PC-3 (cell line): Measurements from ENCODE around the gene HM13. TPM values are rescaled to one million over a fixed set of nuclear protein-coding genes. Genes with fewer than 3 reads are reported as not detected.
"Not testable (repeated sequence)": the region's sequence is repeated elsewhere in the genome, so short reads cannot be mapped to it uniquely, and the experiment has no call there.

Experiments used
- ATAC-seq: fragments of 200-7000 bp; cut with Tn5 transposase; 2 replicates; pipeline ENCODE4 v1.9.1; 2020; ENCODE audit warnings: mild to moderate bottlenecking, moderate library complexity
- BruUV-seq: library from RNA; stranded (reverse); fragments of 400-500 nt; replicated peaks from 2 replicates; lab custom pipeline; 2021; lab: Mats Ljungman, UMichigan
- CTCF ChIA-PET: fragments of 300-600 bp; sonication (Branson Sonifier 250); formaldehyde crosslinking; loops from one replicate; lab custom pipeline; 2022; ENCODE audit warnings: antibody characterized with exemption; lab: Charles Lee
- POLR2A ChIA-PET: fragments of 300-600 bp; sonication (Branson Sonifier 250); formaldehyde crosslinking; loops from one replicate; lab custom pipeline; 2022; ENCODE audit warnings: antibody characterized with exemption; ENCODE audit not compliant: unreplicated experiment; lab: Charles Lee
- DNase-seq: peaks from one replicate; pipeline ENCODE4 v3.0.0-alpha.2; 2015
- H2AFZ ChIP-seq: fragments of 300-600 bp; sonication (generic); 2 replicates; pipeline ENCODE4 v1.6.0; 2016; ENCODE audit warnings: antibody characterized with exemption, low read length
- H3F3A ChIP-seq: fragments of 300-600 bp; sonication (generic); one replicate; pipeline ENCODE4 v1.6.0; 2017; ENCODE audit warnings: antibody characterized with exemption, low read length, control low read depth, mild to moderate bottlenecking; ENCODE audit not compliant: unreplicated experiment
- H3K27ac ChIP-seq: fragments of 300-600 bp; sonication (generic); 2 replicates; pipeline ENCODE4 v1.5.1; 2016; ENCODE audit warnings: mild to moderate bottlenecking, low read length
- H3K27me3 ChIP-seq: fragments of 300-600 bp; sonication (generic); 2 replicates; pipeline ENCODE4 v1.6.1; 2016; ENCODE audit warnings: low read length, mixed read lengths
- H3K36me3 ChIP-seq: fragments of 300-600 bp; sonication (generic); 2 replicates; pipeline ENCODE4 v1.6.1; 2016; ENCODE audit warnings: low read depth, mixed run types, low read length, mixed read lengths
- H3K4me1 ChIP-seq: fragments of 300-600 bp; sonication (generic); 2 replicates; pipeline ENCODE4 v1.5.1; 2016; ENCODE audit warnings: low read length; ENCODE audit not compliant: insufficient read depth
- H3K4me2 ChIP-seq: fragments of 300-600 bp; sonication (generic); 2 replicates; pipeline ENCODE4 v1.6.0; 2016; ENCODE audit warnings: low read length
- H3K4me3 ChIP-seq: fragments of 300-600 bp; sonication (generic); 2 replicates; pipeline ENCODE4 v1.5.1; 2016; ENCODE audit warnings: mild to moderate bottlenecking, low read length, mixed read lengths
- H3K79me2 ChIP-seq: fragments of 300-600 bp; sonication (generic); 2 replicates; pipeline ENCODE4 v1.6.1; 2017; ENCODE audit warnings: low read length, mixed read lengths
- H3K9ac ChIP-seq: fragments of 300-600 bp; sonication (generic); 2 replicates; pipeline ENCODE4 v1.6.0; 2016; ENCODE audit warnings: mild to moderate bottlenecking, low read length
- H3K9me2 ChIP-seq: fragments of 300-600 bp; sonication (generic); replicated peaks from 2 replicates; pipeline ENCODE4 v1.6.1; 2016; ENCODE audit warnings: mixed run types, low read length, mixed read lengths
- H3K9me3 ChIP-seq: fragments of 300-600 bp; sonication (generic); 2 replicates; pipeline ENCODE4 v1.6.1; 2016; ENCODE audit warnings: low read length, mixed read lengths
- H4K20me1 ChIP-seq: fragments of 300-600 bp; sonication (generic); 2 replicates; pipeline ENCODE4 v1.6.1; 2016; ENCODE audit warnings: low read length, mixed read lengths
- EZH2 ChIP-seq: fragments of 300-600 bp; sonication (generic); IDR thresholded peaks from one replicate; pipeline ENCODE4 v1.6.1; 2017; ENCODE audit warnings: antibody characterized with exemption, mild to moderate bottlenecking, low read length; ENCODE audit not compliant: unreplicated experiment
- EZH2phosphoT487 ChIP-seq: fragments of 300-600 bp; sonication (generic); IDR thresholded peaks from 2 replicates; pipeline ENCODE4 v1.6.1; 2018; ENCODE audit warnings: mild to moderate bottlenecking, antibody characterized with exemption, low read length, borderline replicate concordance
- intact Hi-C: fragments of 100-400 bp; cut with micrococcal nuclease; formaldehyde crosslinking; loops from 2 replicates; pipeline ENCODE4 v1.9.0; 2023
- total RNA-seq: library from RNA; depleted of rRNA; stranded (reverse); fragments of >200 nt; gene quantifications from 2 replicates; pipeline ENCODE4 v1.2.3, GENCODE V29; 2014
- TF ChIP-seq, protein P1 (sequence below): fragments of 300-600 bp; sonication (generic); conservative IDR thresholded peaks from 2 replicates; pipeline ENCODE4 v1.5.1; 2017; ENCODE audit warnings: antibody characterized with exemption, low read depth, mild to moderate bottlenecking, low read length

The HM13 gene
- total RNA-seq, 1 experiment from 2014 or later, result 99.5 TPM

DNA sequence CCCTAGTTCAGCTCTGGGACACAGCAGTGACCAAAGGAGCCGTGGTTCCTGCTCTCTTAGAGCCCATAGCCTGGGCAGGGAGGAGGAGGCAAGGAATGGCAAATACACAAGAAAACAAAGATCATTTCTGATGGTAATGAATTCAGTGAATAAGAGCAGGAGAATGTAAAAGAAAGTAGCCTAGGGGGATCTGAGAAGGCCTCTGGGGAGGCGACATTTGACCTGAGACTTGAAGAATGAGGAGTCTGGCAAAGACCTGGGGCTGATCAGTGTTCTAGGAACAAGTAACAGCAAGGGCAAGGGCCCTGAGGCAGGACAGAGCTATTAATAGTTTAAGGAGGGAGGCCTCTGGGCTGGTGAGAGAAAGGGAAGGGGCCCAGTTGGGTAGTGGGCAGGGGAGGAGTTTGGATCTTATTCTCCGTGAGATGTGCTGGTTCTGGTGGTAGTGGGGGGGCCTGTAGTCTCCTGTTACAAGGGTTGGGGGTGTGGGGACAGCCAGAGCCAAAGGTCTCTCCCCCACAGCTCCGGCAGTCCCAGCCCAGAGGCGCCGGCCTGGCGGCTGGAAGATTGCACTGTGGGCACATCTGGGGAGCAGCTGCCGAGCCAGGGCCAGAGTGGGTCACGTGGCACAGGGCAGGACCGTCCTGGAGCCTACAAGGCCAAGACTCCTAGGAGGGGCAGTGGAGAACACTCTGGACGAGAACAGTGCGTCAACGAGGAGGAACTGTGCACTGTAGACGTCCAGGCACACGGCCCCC, 81.6 kb downstream of the HM13 start:
- TF ChIP-seq, protein P1, sequence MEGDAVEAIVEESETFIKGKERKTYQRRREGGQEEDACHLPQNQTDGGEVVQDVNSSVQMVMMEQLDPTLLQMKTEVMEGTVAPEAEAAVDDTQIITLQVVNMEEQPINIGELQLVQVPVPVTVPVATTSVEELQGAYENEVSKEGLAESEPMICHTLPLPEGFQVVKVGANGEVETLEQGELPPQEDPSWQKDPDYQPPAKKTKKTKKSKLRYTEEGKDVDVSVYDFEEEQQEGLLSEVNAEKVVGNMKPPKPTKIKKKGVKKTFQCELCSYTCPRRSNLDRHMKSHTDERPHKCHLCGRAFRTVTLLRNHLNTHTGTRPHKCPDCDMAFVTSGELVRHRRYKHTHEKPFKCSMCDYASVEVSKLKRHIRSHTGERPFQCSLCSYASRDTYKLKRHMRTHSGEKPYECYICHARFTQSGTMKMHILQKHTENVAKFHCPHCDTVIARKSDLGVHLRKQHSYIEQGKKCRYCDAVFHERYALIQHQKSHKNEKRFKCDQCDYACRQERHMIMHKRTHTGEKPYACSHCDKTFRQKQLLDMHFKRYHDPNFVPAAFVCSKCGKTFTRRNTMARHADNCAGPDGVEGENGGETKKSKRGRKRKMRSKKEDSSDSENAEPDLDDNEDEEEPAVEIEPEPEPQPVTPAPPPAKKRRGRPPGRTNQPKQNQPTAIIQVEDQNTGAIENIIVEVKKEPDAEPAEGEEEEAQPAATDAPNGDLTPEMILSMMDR, result no peak
- TF ChIP-seq EZH2 (no peak), EZH2phosphoT487 (no peak)
- peak; percentile 65 for DNase-seq
- CTCF ChIA-PET, result no interaction called here

DNA sequence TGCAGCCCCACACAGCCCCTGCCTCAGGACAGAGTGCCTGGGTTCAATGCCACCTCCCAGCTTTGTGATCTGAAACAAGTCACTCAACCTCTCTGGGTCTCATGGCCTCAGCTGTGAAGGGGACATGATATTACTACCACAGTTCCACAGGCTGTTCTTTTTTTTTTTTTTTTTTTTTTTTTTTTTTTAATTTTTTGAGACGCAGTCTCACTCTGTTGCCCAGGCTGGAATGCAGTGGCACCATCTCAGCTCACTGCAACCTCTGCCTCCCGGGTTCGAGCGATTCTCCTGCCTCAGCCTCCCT, 82.1 kb downstream of the HM13 start:
- not testable (repeated sequence) for H3K4me3 ChIP-seq, BruUV-seq

More for the DNA sequence above, 81.6 kb downstream of the HM13 start:
- Histone ChIP-seq H3K79me2 (peaks cover 13% of the 10 kb centered on the region), H3K4me2 (peak overlapping the region; percentile 65; the same call in 1 of the 2 replicates), H3F3A (no peaks in the 10 kb centered on the region), H3K4me3 (no peak overlapping the region), H3K27me3 (no peaks in the 10 kb centered on the region), H3K36me3 (no peaks in the 10 kb centered on the region), H3K27ac (peak overlapping the region; percentile 84), H2AFZ (no peak overlapping the region), H3K4me1 (peaks cover 28% of the 10 kb centered on the region), H3K9me2 (no peaks in the 10 kb centered on the region), H3K9ac (no peak overlapping the region; the same call in 1 of the 2 replicates), H3K9me3 (no peaks in the 10 kb centered on the region), H4K20me1 (no peaks in the 10 kb centered on the region)
- ATAC-seq, result no peak
- intact Hi-C loops, result loop anchor here (10.0 kb wide), 1 partner anchor 1819 kb away; no protein-coding TSS in a partner anchor
- no TSS peak for BruUV-seq
- POLR2A ChIA-PET, result interaction anchor here (0.6 to 0.9 kb wide), 2 partner anchors 22 to 152 kb away, joined by 3 to 5 read pairs; no protein-coding TSS in a partner anchor

DNA sequence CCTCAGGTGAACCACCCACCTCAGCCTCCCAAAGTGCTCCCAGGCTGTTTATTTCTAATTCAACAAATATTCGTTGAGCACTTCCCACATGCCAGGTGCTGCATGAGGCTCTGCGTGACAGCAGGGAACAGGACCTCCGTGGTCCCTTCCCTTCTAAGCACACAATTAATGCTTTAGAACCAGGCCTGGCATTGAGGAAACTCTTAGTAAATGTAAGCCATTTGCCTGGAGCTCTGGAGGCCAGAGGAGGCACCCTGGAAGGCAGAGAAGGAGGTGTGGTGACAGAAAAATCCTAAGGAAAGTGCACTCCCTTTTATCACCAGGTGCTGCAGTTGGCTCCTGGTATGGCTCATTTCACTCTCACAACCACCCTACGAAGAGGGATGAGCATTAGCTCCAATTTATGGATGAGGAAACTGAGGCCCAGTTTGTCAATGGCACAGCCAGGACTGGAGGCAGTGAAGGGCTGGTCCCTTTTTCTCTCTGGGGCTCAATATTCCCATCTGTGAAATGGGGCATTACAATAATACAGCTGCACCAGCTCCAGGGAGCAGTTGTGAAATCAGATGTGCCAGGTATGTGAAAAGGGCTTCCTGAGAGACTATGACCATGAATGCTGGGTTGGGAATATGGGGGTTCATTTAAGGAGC, 82.7 kb downstream of the HM13 start:
- Histone ChIP-seq H3F3A (no peaks in the 10 kb centered on the region), H4K20me1 (no peaks in the 10 kb centered on the region), H3K9me3 (no peaks in the 10 kb centered on the region), H3K9me2 (no peaks in the 10 kb centered on the region), H2AFZ (no peak overlapping the region), H3K4me2 (no peak overlapping the region), H3K27me3 (no peaks in the 10 kb centered on the region), H3K9ac (no peak overlapping the region), H3K79me2 (peaks cover 13% of the 10 kb centered on the region), H3K4me3 (no peak overlapping the region), H3K36me3 (no peaks in the 10 kb centered on the region), H3K27ac (no peak overlapping the region), H3K4me1 (peaks cover 28% of the 10 kb centered on the region)
- TF ChIP-seq, protein P1, result no peak
- TF ChIP-seq EZH2phosphoT487 (no peak), EZH2 (no peak)
- ChIA-PET CTCF (no interaction called here), POLR2A (no interaction called here)
- no TSS peak for BruUV-seq
- no peak for DNase-seq
- intact Hi-C loops, result loop anchor here (10.0 kb wide), 1 partner anchor 1818 kb away; no protein-coding TSS in a partner anchor
- ATAC-seq, result no peak

More for the DNA sequence above, 82.1 kb downstream of the HM13 start:
- H3K9ac ChIP-seq, CTCF ChIA-PET, POLR2A ChIA-PET, DNase-seq, H4K20me1 ChIP-seq, ATAC-seq, H3K4me2 ChIP-seq, H3K27ac ChIP-seq, H3F3A ChIP-seq, H3K9me2 ChIP-seq, H3K36me3 ChIP-seq, H2AFZ ChIP-seq, H3K27me3 ChIP-seq, H3K9me3 ChIP-seq: not testable (repeated sequence)
- peaks cover 13% of the 10 kb centered on the region for H3K79me2 ChIP-seq
- intact Hi-C loops, result loop anchor here (10.0 kb wide), 1 partner anchor 1818 kb away; no protein-coding TSS in a partner anchor
- peaks cover 28% of the 10 kb centered on the region for H3K4me1 ChIP-seq
